Measurements from ENCODE around the gene TBXA2R. TPM values are rescaled to one million over a fixed set of nuclear protein-coding genes. Genes with fewer than 3 reads are reported as not detected.

Gene TBXA2R
- total and polyA plus RNA-seq, 2 of the 8 experiments (the other 6 are each of a cell fraction or from before 2014, with no cell fraction given): 0.39 to 0.50 TPM

DNA sequence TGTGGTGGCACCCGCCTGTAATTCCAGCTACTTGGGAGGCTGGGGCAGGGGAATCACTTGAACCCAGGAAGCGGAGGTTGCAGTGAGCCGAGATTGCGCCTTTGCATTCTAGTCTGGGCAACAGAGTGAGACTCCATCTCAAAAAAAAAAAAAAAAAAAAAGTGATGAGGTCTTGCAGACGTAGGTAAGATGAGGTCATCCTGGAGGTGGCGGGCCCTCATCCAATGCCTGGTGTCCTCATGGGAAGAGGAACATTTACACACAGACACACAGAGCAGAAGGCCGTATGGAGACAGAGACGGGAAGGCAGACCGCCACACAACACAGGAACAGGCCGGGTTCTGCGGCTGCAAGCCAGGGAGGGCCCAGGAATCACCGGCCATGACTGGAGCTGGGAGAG is 15.5 kb upstream of the TBXA2R start (continued):
- TF ChIP-seq, protein P1, sequence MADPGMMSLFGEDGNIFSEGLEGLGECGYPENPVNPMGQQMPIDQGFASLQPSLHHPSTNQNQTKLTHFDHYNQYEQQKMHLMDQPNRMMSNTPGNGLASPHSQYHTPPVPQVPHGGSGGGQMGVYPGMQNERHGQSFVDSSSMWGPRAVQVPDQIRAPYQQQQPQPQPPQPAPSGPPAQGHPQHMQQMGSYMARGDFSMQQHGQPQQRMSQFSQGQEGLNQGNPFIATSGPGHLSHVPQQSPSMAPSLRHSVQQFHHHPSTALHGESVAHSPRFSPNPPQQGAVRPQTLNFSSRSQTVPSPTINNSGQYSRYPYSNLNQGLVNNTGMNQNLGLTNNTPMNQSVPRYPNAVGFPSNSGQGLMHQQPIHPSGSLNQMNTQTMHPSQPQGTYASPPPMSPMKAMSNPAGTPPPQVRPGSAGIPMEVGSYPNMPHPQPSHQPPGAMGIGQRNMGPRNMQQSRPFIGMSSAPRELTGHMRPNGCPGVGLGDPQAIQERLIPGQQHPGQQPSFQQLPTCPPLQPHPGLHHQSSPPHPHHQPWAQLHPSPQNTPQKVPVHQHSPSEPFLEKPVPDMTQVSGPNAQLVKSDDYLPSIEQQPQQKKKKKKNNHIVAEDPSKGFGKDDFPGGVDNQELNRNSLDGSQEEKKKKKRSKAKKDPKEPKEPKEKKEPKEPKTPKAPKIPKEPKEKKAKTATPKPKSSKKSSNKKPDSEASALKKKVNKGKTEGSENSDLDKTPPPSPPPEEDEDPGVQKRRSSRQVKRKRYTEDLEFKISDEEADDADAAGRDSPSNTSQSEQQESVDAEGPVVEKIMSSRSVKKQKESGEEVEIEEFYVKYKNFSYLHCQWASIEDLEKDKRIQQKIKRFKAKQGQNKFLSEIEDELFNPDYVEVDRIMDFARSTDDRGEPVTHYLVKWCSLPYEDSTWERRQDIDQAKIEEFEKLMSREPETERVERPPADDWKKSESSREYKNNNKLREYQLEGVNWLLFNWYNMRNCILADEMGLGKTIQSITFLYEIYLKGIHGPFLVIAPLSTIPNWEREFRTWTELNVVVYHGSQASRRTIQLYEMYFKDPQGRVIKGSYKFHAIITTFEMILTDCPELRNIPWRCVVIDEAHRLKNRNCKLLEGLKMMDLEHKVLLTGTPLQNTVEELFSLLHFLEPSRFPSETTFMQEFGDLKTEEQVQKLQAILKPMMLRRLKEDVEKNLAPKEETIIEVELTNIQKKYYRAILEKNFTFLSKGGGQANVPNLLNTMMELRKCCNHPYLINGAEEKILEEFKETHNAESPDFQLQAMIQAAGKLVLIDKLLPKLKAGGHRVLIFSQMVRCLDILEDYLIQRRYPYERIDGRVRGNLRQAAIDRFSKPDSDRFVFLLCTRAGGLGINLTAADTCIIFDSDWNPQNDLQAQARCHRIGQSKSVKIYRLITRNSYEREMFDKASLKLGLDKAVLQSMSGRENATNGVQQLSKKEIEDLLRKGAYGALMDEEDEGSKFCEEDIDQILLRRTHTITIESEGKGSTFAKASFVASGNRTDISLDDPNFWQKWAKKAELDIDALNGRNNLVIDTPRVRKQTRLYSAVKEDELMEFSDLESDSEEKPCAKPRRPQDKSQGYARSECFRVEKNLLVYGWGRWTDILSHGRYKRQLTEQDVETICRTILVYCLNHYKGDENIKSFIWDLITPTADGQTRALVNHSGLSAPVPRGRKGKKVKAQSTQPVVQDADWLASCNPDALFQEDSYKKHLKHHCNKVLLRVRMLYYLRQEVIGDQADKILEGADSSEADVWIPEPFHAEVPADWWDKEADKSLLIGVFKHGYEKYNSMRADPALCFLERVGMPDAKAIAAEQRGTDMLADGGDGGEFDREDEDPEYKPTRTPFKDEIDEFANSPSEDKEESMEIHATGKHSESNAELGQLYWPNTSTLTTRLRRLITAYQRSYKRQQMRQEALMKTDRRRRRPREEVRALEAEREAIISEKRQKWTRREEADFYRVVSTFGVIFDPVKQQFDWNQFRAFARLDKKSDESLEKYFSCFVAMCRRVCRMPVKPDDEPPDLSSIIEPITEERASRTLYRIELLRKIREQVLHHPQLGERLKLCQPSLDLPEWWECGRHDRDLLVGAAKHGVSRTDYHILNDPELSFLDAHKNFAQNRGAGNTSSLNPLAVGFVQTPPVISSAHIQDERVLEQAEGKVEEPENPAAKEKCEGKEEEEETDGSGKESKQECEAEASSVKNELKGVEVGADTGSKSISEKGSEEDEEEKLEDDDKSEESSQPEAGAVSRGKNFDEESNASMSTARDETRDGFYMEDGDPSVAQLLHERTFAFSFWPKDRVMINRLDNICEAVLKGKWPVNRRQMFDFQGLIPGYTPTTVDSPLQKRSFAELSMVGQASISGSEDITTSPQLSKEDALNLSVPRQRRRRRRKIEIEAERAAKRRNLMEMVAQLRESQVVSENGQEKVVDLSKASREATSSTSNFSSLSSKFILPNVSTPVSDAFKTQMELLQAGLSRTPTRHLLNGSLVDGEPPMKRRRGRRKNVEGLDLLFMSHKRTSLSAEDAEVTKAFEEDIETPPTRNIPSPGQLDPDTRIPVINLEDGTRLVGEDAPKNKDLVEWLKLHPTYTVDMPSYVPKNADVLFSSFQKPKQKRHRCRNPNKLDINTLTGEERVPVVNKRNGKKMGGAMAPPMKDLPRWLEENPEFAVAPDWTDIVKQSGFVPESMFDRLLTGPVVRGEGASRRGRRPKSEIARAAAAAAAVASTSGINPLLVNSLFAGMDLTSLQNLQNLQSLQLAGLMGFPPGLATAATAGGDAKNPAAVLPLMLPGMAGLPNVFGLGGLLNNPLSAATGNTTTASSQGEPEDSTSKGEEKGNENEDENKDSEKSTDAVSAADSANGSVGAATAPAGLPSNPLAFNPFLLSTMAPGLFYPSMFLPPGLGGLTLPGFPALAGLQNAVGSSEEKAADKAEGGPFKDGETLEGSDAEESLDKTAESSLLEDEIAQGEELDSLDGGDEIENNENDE (IDR thresholded peaks at IDR 0.05; ENCODE audit: insufficient replicate concordance, low read length): no peak
